IPS-18c (cell line): ENCODE data around the gene AK8.

Experiments
- H3K4me3 ChIP-seq: 2 replicates; pipeline ENCODE4 v1.7.0; 2013; ENCODE audit warnings: low read depth, mild to moderate bottlenecking, low read length, moderate library complexity; ENCODE audit not compliant: insufficient read depth
- H3K9me3 ChIP-seq: one replicate; pipeline ENCODE4 v1.6.1; 2013; ENCODE audit warnings: mild to moderate bottlenecking, low read length, moderate library complexity; ENCODE audit not compliant: control insufficient read depth, insufficient read depth

AK8 gene

DNA sequence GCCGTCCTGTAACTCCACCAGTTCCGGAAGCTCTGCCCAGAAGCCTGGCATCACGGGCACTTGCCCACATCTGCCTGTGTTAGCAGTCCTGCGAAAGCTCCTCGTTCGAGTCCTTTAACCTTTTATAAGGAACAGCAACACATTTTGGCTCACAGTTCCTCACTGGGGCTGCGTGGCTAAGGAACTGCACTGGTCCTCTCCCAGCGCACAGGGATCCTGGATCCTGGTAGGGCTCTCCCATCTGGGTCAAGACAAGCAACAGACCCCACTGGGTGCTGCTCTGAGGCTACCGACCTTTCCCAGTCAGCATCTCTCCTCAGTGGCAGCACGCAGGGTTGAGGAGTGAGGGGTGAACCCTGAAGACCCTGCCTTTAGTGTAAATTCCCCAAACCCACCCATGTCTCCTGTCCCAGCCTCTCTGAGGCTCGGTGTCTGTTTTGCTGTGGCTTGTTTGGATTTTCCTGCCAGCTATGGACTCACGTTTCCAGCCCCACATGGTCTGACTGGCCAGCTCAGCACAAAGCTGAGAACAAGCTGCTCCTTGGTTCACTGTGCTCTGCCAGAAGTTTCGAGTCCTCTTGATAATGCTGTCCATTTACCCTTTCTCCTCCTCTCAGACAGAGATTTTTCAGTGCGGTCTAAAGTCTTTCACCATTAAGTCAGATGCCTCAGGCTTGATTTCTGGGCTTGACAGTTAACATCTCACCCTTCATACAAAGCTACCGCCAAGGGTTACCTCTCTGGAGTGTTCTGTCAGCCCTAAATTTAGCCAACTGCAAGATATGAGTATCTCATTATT, 80.0 kb downstream of the AK8 start:
- no peaks in the 10 kb centered on the region for H3K9me3 ChIP-seq
- H3K4me3 ChIP-seq: no peak overlapping the region

DNA sequence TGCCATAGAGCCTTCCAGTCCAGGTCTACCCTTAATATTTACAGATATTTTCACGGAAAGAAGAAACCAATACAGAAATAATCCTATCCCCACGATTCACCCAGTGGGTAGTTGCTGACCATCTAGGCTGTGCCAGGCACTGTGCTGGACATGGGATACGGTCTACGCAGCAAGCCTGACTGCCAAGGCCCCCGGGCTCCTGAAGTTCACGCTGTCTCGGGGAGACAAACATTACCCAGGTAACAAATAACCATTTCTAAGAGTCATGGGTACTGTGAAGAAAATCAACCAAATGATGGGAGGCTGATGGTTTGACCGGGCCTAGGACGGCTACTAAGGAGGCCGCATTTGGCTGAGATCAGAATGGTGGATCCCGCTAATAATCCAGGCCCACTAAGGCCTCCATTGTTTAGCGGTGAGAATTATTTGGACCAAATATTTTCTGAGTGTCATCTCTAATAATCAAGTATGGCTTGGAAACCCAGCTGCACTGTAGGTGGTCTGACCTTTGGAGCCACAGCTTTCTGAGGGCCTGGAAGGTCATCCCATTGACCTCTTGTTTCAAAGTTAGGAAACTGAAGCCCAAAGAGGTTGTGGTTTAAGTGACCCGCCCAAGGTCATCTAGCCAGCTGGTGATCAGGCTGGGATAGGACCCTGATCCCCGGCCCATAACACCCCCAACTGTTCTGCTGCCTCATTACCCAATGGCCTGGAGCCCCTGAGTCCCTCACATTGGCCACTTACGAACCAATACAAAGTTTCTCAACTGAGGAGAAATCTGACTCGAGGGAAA, 82.4 kb downstream of the AK8 start:
- Histone ChIP-seq H3K9me3 (no peaks in the 10 kb centered on the region), H3K4me3 (no peak overlapping the region)

- Histone ChIP-seq H3K9me3 (peaks cover 2% of the 10 kb centered on the region), H3K4me3 (no peak overlapping the region)
Measured at GRCh38 chr9:132794730-132795380, 83.2 kb downstream of the AK8 start.

DNA sequence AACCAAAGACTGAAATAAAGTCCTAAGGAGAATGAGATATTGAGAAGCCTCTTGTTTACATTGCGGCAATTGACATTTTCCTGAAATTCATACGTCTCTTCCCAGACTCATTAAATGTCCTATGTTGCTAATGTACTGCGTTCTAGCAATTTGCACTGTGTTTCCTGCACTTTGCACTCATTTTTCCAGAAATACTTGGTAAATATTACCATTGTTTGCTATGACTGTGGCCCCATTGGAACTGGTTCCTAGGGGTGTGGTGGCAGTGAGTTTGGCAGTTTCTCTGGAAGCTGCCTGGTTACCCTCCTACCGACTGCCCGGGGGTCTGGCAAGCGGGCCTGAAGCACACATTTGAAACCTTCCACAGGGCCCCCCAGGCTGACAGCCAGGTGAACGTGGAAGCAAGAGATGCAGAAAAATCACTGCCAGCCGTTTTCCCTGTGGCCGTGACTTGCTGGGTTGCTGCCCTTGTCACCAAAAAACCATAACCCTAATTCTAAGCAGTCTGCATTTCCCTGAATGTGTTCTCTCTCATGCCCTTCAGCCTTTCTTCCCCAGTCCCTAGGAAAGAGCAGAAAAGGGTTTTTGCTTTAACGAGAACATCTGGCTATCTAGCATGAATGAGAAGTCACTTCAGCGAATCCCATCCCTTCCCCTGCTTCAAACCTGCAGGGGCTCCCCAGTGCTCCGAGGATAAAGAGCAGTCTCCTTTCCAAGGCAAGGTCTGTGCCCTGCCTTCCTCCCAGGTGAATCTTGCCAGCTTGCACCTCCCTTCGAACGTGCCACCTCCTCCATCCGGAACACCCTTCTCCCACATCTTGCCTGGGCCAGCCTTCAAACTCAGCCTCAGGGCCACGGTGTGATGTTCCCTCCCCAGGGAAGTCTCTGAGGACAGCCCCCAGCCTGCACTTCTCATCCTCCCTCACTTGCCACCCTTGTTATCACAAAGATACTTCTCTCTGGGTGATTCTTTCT, 84.2 kb downstream of the AK8 start:
- peaks cover 2% of the 10 kb centered on the region for H3K9me3 ChIP-seq
- H3K4me3 ChIP-seq: no peak overlapping the region

DNA sequence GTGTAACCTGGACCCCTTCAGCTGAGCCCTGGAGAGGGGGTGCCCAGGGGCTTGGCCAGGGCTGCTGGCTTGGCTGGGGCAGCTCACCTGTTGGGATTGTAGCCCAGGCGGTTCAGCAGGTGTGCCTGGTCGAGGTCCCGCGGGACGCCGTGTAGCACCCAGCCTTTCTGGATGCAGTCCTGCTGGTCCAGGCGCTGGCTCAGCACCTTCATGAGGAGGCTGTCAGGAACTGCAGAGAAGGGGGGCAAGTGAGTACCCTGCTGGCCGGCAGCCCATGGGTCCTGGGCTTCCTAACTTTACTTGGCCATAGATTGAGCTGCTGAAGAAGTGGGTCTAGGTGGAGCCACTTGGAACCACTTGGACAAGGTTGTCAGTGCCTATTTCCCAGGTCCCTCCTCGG, 85.5 kb downstream of the AK8 start:
- no peak overlapping the region for H3K4me3 ChIP-seq
- H3K9me3 ChIP-seq: peaks cover 2% of the 10 kb centered on the region

DNA sequence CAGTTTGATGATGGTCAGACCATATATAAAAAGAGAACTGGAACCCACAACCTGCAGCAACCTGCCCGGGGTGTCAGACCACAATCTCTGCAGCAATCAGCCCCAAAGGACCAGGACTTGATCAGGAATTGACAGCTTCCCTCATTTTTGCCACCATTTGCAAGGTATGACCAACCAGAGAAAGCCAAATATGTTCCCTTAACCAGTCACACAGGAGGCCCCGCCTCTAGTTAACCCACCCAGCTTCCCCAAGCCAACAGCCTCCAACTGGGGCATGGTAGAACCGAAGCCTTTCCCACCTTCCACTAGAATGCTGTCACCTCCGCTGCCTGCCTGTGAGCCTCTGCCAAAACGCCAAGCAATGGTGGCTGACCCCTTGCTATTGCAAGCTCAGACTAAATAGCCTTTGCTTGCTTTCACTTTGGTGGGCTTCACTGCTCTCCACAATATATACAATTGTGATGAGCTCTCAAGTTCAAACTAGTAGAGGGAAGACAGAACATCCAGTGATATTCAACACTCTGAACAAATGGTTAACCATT, 86.3 kb downstream of the AK8 start:
- no peak overlapping the region for H3K4me3 ChIP-seq
- H3K9me3 ChIP-seq: peaks cover 2% of the 10 kb centered on the region

DNA sequence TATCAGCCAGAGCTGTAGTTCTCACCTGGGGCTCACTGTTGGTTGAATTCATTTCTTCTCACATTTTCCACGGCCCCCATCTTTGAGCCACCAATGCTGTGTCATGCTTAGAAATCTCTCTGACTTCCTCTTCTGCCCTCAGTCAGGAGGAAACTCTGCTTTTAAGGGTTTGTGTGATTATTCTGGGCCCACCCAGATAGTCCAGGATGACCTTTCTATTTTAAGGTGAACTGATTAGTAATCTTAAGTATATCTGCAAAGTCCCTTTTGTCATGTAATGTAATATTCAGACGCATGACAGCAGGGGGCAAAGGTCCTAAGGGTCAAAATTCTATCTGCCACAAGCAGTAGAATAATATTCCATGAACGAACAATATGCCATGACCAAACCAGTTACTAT, 88.4 kb downstream of the AK8 start:
- Histone ChIP-seq H3K9me3 (peaks cover 2% of the 10 kb centered on the region), H3K4me3 (no peak overlapping the region)

- peaks cover 2% of the 10 kb centered on the region for H3K9me3 ChIP-seq
- H3K4me3 ChIP-seq: no peak overlapping the region
Measured at GRCh38 chr9:132788378-132788777, 89.7 kb downstream of the AK8 start.

GRCh38 chr9:132787748-132788159, 90.3 kb downstream of the AK8 start:
- Histone ChIP-seq H3K9me3 (peaks cover 2% of the 10 kb centered on the region), H3K4me3 (no peak overlapping the region)

- Histone ChIP-seq H3K4me3 (no peak overlapping the region), H3K9me3 (no peaks in the 10 kb centered on the region)
Measured at GRCh38 chr9:132784286-132784830, 93.7 kb downstream of the AK8 start.

DNA sequence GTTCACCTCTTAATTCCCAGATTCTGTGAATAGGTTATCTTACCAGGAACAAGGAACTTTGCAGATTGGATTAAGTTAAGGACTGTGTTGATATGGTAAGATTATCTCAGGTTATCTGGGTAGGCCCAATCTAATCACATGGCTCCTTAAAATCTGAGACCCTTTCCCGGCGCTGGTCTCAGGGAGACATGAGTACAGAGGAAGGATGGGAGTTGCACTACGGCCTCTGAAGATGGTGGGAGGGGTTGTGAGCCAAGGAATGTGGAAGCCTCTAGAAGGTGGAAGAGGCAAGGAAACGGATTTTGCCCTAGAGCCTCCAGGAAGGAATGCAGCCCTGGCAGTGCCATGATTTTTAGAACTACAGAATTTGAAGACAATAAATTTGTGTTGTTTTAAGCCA, 95.1 kb downstream of the AK8 start:
- Histone ChIP-seq H3K4me3 (no peak overlapping the region), H3K9me3 (no peaks in the 10 kb centered on the region)

DNA sequence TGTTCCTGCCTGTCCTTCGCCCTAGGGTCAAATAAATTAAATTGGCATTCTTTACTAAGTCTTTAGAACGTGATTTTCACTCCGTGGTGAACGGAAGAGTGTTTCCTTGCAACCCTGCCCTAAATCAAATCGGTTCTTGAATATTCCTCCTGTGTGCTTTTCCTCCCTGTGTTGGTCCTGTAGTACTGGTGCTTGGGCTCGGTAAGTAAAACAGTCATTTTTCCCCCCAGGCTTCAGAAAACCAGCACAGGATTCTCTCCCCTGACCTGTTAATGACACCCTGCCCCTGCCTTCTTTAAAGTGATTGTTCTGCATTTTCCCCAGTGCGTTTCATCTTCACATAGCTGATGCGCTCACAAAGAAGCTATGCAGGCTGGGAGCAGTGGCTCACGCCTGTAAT, 96.0 kb downstream of the AK8 start:
- no peaks in the 10 kb centered on the region for H3K9me3 ChIP-seq
- no peak overlapping the region for H3K4me3 ChIP-seq

- H3K9me3 ChIP-seq: no peaks in the 10 kb centered on the region
- H3K4me3 ChIP-seq: no peak overlapping the region
Measured at GRCh38 chr9:132780230-132781007, 97.7 kb downstream of the AK8 start.

DNA sequence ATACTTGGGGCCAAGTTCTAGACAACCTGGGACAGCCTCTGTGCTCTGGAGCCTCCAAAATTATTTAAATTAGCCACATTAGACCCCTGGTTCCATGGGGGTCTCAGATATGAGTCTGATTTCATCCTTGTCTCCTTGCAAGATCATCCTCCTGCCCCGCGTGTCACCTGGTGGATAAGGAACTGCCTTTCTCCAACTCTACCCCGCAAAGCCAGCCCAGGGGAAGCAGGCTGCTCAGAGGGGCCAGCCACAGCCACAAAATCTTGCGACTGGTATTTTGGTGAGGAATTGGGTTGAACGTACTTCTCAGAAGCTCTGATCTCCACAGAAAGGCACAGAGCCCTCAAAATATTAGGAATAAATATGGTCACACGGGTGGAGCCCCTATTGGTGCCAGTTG, 101.2 kb downstream of the AK8 start:
- H3K9me3 ChIP-seq: no peaks in the 10 kb centered on the region
- no peak overlapping the region for H3K4me3 ChIP-seq

DNA sequence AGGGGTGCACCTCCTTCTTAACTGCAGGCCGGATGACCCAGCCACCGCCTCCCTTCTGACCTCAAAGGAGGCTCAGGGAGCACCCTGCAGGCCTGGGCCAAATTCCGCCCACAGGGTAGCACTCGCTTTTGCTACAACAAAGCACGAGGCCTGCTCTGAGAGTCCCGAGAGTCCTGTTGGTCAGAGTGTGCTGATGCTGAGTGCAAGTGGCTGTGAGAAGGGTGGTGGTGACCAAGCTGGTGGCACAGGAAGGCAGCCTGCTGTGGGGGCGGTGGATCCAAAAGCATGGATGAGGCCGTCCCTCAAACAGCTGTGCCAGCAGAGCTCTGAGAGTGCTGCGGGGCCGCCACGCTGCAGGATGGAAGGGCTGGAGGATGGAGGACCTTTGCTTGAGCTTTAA, 101.8 kb downstream of the AK8 start:
- Histone ChIP-seq H3K9me3 (no peaks in the 10 kb centered on the region), H3K4me3 (no peak overlapping the region)

DNA sequence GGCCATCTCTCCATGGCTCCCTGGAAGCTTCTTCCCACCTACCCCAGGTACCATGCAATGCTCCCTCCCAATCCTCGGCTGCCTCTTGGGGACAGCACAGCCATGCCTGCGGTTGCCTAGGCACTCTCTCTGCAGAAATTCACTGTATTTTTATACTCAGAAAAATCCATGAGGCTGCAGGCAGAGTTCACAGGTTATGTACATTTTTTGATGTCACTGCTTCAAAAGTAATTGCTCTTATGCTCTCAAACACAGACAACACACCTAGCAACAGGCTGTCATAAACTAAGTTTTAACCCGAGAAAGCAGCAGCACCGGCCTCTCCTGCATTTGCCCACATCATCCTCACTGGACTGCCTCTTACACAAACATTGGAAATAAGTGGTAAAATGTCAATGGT, 102.4 kb downstream of the AK8 start:
- H3K4me3 ChIP-seq: no peak overlapping the region

More for the DNA sequence above, 102.4 kb downstream of the AK8 start:
- H3K9me3 ChIP-seq: no peaks in the 10 kb centered on the region
